DND-41 (cell line): ENCODE measurements around the gene SIDT2.

Experiments
- CTCF ChIP-seq: IDR thresholded peaks from 2 replicates; pipeline ENCODE4 v1.5.1; 2012; ENCODE audit warnings: borderline replicate concordance, low read length, moderate library complexity, mild to moderate bottlenecking; ENCODE audit not compliant: poor library complexity, severe bottlenecking; ENCODE audit errors: extremely low read depth
- EZH2 ChIP-seq: IDR thresholded peaks from 3 replicates; pipeline ENCODE4 v1.6.1; 2012; ENCODE audit warnings: borderline replicate concordance, low read depth, mild to moderate bottlenecking, moderate library complexity, low read length, inconsistent platforms; ENCODE audit not compliant: severe bottlenecking

GRCh38 chr11:117143390-117143789 lies 35.2 kb upstream of the SIDT2 start:
- TF ChIP-seq CTCF (no peak), EZH2 (no peak)
